ENCODE data around the gene PGAM5. TPM values are rescaled to one million over a fixed set of nuclear protein-coding genes. Genes with fewer than 3 reads are reported as not detected.

Gene PGAM5
- total and polyA plus RNA-seq, 9 of the 15 experiments (the other 6 are each of a cell fraction or from before 2014, with no cell fraction given), result 7.4 to 121 (median 69.5) TPM

DNA sequence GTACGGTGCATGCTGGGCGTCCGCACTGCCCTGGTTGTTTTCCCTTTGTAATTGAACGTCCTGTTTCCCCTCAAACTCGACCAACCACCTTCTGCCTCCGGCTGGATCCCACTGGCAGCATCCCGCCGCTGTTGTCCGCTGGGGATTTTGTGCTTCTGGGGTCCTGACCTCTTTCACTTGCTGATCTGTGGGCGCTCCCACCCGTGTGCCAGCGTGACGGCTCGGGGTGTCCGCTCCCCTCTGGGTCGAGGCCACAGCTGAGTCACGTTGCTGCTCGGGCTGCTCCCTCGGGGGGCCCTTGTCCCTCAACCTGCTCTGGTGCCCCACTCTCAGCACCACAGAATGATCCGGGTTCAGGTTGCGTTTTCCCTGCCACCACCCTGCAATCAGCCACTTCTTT is 8.0 kb downstream of the PGAM5 start:
- CTCF ChIA-PET (ENCODE audit: low intra/inter-chr PET ratio), result no interaction called here
- in situ Hi-C loops (cut with MboI), result no loop called here
- ATAC-seq, result no peak
- no peaks in the 10 kb centered on the region for H3K9me3 ChIP-seq (replicated peaks; ENCODE audit: control insufficient read depth, insufficient read depth, low read depth, low read length)
- no peak for TF ChIP-seq DACH1 (IDR thresholded peaks at IDR 0.05; ENCODE audit: partially characterized antibody)
- TF ChIP-seq PURB (CRISPR knock-in tag; IDR thresholded peaks at IDR 0.05; ENCODE audit: low read depth), result no peak
- TF ChIP-seq, protein P1, sequence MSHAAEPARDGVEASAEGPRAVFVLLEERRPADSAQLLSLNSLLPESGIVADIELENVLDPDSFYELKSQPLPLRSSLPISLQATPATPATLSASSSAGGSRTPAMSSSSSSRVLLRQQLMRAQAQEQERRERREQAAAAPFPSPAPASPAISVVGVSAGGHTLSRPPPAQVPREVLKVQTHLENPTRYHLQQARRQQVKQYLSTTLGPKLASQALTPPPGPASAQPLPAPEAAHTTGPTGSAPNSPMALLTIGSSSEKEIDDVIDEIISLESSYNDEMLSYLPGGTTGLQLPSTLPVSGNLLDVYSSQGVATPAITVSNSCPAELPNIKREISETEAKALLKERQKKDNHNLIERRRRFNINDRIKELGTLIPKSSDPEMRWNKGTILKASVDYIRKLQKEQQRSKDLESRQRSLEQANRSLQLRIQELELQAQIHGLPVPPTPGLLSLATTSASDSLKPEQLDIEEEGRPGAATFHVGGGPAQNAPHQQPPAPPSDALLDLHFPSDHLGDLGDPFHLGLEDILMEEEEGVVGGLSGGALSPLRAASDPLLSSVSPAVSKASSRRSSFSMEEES (CRISPR knock-in tag; IDR thresholded peaks at IDR 0.05), result no peak
- no peak for TF ChIP-seq MXI1 (IDR thresholded peaks at IDR 0.05; ENCODE audit: low read depth, low read length)
- TF ChIP-seq, protein P2, sequence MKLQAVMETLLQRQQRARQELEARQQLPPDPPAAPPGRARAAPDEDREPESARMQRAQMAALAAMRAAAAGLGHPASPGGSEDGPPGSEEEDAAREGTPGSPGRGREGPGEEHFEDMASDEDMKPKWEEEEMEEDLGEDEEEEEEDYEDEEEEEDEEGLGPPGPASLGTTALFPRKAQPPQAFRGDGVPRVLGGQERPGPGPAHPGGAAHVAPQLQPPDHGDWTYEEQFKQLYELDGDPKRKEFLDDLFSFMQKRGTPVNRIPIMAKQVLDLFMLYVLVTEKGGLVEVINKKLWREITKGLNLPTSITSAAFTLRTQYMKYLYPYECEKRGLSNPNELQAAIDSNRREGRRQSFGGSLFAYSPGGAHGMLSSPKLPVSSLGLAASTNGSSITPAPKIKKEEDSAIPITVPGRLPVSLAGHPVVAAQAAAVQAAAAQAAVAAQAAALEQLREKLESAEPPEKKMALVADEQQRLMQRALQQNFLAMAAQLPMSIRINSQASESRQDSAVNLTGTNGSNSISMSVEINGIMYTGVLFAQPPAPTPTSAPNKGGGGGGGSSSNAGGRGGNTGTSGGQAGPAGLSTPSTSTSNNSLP (IDR thresholded peaks at IDR 0.05; ENCODE audit: borderline replicate concordance, low read depth, low read length), result no peak
- no peak for TF ChIP-seq KHSRP (IDR thresholded peaks at IDR 0.05)
- no peak for TF ChIP-seq ATF1 (CRISPR knock-in tag; IDR thresholded peaks at IDR 0.05)
- TF ChIP-seq ATF1 (tag; IDR thresholded peaks at IDR 0.05), result no peak
- no peak for TF ChIP-seq SIX5 (IDR thresholded peaks at IDR 0.05; ENCODE audit: borderline replicate concordance in 1 of 2, insufficient read depth in 1 of 2, low read depth in 1 of 2, low read length in 2 of 2)
- TF ChIP-seq ZNF668 (CRISPR knock-in tag; IDR thresholded peaks at IDR 0.05), result no peak
- TF ChIP-seq RBFOX2 (IDR thresholded peaks at IDR 0.05; ENCODE audit: low read depth, low read length), result peak; percentile 42
- TF ChIP-seq, protein P3, sequence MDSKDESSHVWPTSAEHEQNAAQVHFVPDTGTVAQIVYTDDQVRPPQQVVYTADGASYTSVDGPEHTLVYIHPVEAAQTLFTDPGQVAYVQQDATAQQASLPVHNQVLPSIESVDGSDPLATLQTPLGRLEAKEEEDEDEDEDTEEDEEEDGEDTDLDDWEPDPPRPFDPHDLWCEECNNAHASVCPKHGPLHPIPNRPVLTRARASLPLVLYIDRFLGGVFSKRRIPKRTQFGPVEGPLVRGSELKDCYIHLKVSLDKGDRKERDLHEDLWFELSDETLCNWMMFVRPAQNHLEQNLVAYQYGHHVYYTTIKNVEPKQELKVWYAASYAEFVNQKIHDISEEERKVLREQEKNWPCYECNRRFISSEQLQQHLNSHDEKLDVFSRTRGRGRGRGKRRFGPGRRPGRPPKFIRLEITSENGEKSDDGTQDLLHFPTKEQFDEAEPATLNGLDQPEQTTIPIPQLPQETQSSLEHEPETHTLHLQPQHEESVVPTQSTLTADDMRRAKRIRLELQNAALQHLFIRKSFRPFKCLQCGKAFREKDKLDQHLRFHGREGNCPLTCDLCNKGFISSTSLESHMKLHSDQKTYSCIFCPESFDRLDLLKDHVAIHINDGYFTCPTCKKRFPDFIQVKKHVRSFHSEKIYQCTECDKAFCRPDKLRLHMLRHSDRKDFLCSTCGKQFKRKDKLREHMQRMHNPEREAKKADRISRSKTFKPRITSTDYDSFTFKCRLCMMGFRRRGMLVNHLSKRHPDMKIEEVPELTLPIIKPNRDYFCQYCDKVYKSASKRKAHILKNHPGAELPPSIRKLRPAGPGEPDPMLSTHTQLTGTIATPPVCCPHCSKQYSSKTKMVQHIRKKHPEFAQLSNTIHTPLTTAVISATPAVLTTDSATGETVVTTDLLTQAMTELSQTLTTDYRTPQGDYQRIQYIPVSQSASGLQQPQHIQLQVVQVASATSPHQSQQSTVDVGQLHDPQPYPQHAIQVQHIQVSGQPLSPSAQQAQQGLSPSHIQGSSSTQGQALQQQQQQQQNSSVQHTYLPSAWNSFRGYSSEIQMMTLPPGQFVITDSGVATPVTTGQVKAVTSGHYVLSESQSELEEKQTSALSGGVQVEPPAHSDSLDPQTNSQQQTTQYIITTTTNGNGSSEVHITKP (IDR thresholded peaks at IDR 0.05; ENCODE audit: partially characterized antibody), result no peak
- peak; percentile 50 for TF ChIP-seq POLR2G (IDR thresholded peaks at IDR 0.05; ENCODE audit: low read depth, low read length)
- no peak for TF ChIP-seq ZEB2 (IDR thresholded peaks at IDR 0.05)
- no peak overlapping the region for H3K4me3 ChIP-seq
- peaks cover 86% of the 10 kb centered on the region; the same call in 2 of the 3 replicates for H3K36me3 ChIP-seq (ENCODE audit: control insufficient read depth, insufficient read depth, low read length)
- intact Hi-C loops (cut with micrococcal nuclease), result no loop called here
- POLR2A ChIA-PET, result no interaction called here
- H3K9ac ChIP-seq (ENCODE audit: insufficient read depth in 1 of 2, low read depth in 2 of 2, low read length in 2 of 2), result 0 out of 4 replicates have a peak overlapping the region, but pooled peaks of 1 of the 2 experiments have one; percentile 45
- no peak overlapping the region for H3K4me2 ChIP-seq (ENCODE audit: insufficient read depth, low read length)
- peaks cover 0 to 12% of the 10 kb centered on the region in 2 experiments; a peak in 3 of 5 replicates for H3K4me1 ChIP-seq (replicated peaks in 1 of 2; ENCODE audit: control insufficient read depth in 2 of 2, insufficient read depth in 2 of 2, low read length in 2 of 2)
- H3K27me3 ChIP-seq (ENCODE audit: control insufficient read depth in 2 of 2, insufficient read depth in 2 of 2, low read length in 2 of 2), result no peaks in the 10 kb centered on the region
- BruUV-seq (replicated peaks), result no TSS peak
- DNase-seq (ENCODE audit: extremely low read depth in 1 of 4, low spot score in 3 of 4), result no peak
- H4K20me1 ChIP-seq (replicated peaks; ENCODE audit: control insufficient read depth, insufficient read depth, low read length), result no peaks in the 10 kb centered on the region; the same call in 1 of the 2 replicates
- peaks cover 3% of the 10 kb centered on the region for H3K9me1 ChIP-seq (ENCODE audit: control insufficient read depth, insufficient read depth, low read length)
- H2AFZ ChIP-seq (ENCODE audit: low read depth, low read length), result no peak overlapping the region
- FAIRE-seq, result no peak
- WGBS (ENCODE audit: insufficient coverage, low coverage, missing lambda C conversion rate), result 94% methylated on average over 9 of the region's 21 CpGs
- peaks cover 15% of the 10 kb centered on the region for H3K79me2 ChIP-seq (ENCODE audit: control insufficient read depth, insufficient read depth, low read length)
- no peak overlapping the region for H3K27ac ChIP-seq (ENCODE audit: extremely low read depth, low read depth, low read length)
